Neural cell (in vitro differentiated cells): Measurements from ENCODE around the gene ZMYM3. TPM values are rescaled to one million over a fixed set of nuclear protein-coding genes. Genes with fewer than 3 reads are reported as not detected.

Source experiments
- H2AFZ ChIP-seq: fragments of 200-600, 300-800 bp; sonication (generic), shearing (Covaris generic); 2 replicates; pipeline ENCODE4 v1.6.0; 2014; ENCODE audit warnings: low read depth, mild to moderate bottlenecking, antibody characterized with exemption, low read length, moderate library complexity
- H3F3A ChIP-seq: fragments of 200-600 bp; shearing (Covaris generic); 2 replicates; pipeline ENCODE4 v1.6.1; 2016; ENCODE audit warnings: mild to moderate bottlenecking, moderate library complexity, mixed read lengths, antibody characterized with exemption, low read length; ENCODE audit not compliant: insufficient read depth, poor library complexity, severe bottlenecking
- H3K27ac ChIP-seq: fragments of 200-600, 300-800 bp; sonication (generic), shearing (Covaris generic); 2 replicates; pipeline ENCODE4 v1.5.1; 2014; ENCODE audit warnings: mild to moderate bottlenecking, low read length, moderate library complexity
- H3K27me3 ChIP-seq: fragments of 300-800, 200-600 bp; sonication (generic), shearing (Covaris generic); 2 replicates; pipeline ENCODE4 v1.6.0; 2014; ENCODE audit warnings: mild to moderate bottlenecking, low read depth, low read length, moderate library complexity; ENCODE audit not compliant: insufficient read depth
- H3K36me3 ChIP-seq: fragments of 300-800, 200-600 bp; sonication (generic), shearing (Covaris generic); 2 replicates; pipeline ENCODE4 v1.5.1; 2014; ENCODE audit warnings: mild to moderate bottlenecking, antibody characterized with exemption, low read length, moderate library complexity; ENCODE audit not compliant: insufficient read depth
- H3K4me2 ChIP-seq: fragments of 300-800, 200-600 bp; sonication (generic), shearing (Covaris generic); 2 replicates; pipeline ENCODE4 v1.6.0; 2014; ENCODE audit warnings: mild to moderate bottlenecking, low read length
- H3K4me3 ChIP-seq: fragments of 300-800, 200-600 bp; sonication (generic), shearing (Covaris generic); 2 replicates; pipeline ENCODE4 v1.5.1; 2014; ENCODE audit warnings: mild to moderate bottlenecking, low read length, moderate library complexity
- H3K79me2 ChIP-seq: fragments of 200-600 bp; shearing (Covaris generic); replicated peaks from 2 replicates; pipeline ENCODE4 v1.6.0; 2014; ENCODE audit warnings: mild to moderate bottlenecking, low read length, moderate library complexity; ENCODE audit not compliant: insufficient read depth
- H3K9ac ChIP-seq: fragments of 300-800, 200-600 bp; sonication (generic), shearing (Covaris generic); 2 replicates; pipeline ENCODE4 v1.6.1; 2016; ENCODE audit warnings: mild to moderate bottlenecking, low read length, mixed read lengths
- H3K9me2 ChIP-seq: fragments of 200-600 bp; shearing (Covaris generic); 2 replicates; pipeline ENCODE4 v1.6.1; 2016; ENCODE audit warnings: mild to moderate bottlenecking, low read length, mixed read lengths; ENCODE audit not compliant: insufficient read depth
- H3K9me3 ChIP-seq: fragments of 200-600, 300-800 bp; sonication (generic), shearing (Covaris generic); 2 replicates; pipeline ENCODE4 v1.6.1; 2016; ENCODE audit warnings: mild to moderate bottlenecking, mixed run types, low read length, moderate library complexity, mixed read lengths
- H4K20me1 ChIP-seq: fragments of 200-600 bp; shearing (Covaris generic); 2 replicates; pipeline ENCODE4 v1.6.1; 2016; ENCODE audit warnings: mild to moderate bottlenecking, mixed run types; ENCODE audit not compliant: insufficient read depth
- CTCF ChIP-seq: fragments of 450-650 bp; IDR thresholded peaks from 2 replicates; pipeline ENCODE4 v1.5.1; 2014; ENCODE audit warnings: antibody characterized with exemption, mild to moderate bottlenecking, moderate library complexity; ENCODE audit not compliant: poor library complexity, severe bottlenecking
- EP300 ChIP-seq: fragments of 450-650 bp; conservative IDR thresholded peaks from 2 replicates; pipeline ENCODE4 v1.6.1; 2014; ENCODE audit warnings: antibody characterized with exemption, mild to moderate bottlenecking, moderate library complexity; ENCODE audit not compliant: poor library complexity, severe bottlenecking
- EZH2 ChIP-seq: fragments of 200-600, 300-800 bp; shearing (Covaris generic), sonication (generic); IDR thresholded peaks from 2 replicates; pipeline ENCODE4 v1.6.1; 2014; ENCODE audit warnings: antibody characterized with exemption, low read length, borderline replicate concordance, mild to moderate bottlenecking; ENCODE audit not compliant: insufficient read depth, poor library complexity, severe bottlenecking
- MXI1 ChIP-seq: fragments of 450-650 bp; conservative IDR thresholded peaks from 2 replicates; pipeline ENCODE4 v1.6.1; 2014; ENCODE audit warnings: antibody characterized with exemption, mild to moderate bottlenecking; ENCODE audit not compliant: poor library complexity, severe bottlenecking
- POLR2AphosphoS5 ChIP-seq: IDR thresholded peaks from 2 replicates; pipeline ENCODE4 v1.6.1; 2012
- RAD21 ChIP-seq: fragments of 450-650 bp; conservative IDR thresholded peaks from 2 replicates; pipeline ENCODE4 v1.6.1; 2014; ENCODE audit warnings: antibody characterized with exemption, mild to moderate bottlenecking, moderate library complexity
- SMC3 ChIP-seq: fragments of 450-650 bp; conservative IDR thresholded peaks from 2 replicates; pipeline ENCODE4 v1.6.1; 2014; ENCODE audit warnings: antibody characterized with exemption, mild to moderate bottlenecking, moderate library complexity; ENCODE audit not compliant: poor library complexity
- TAF1 ChIP-seq: IDR thresholded peaks from 2 replicates; pipeline ENCODE4 v1.6.1; 2012; ENCODE audit warnings: low read depth
- polyA plus RNA-seq: library from polyadenylated mRNA; depleted of rRNA; stranded (reverse); fragments of >200 nt; gene quantifications from 2 replicates; pipeline ENCODE4 v1.2.3, GENCODE V29; 2014
- TF ChIP-seq, protein P1 (sequence below): IDR thresholded peaks from 2 replicates; pipeline ENCODE4 v1.6.1; 2012; ENCODE audit warnings: borderline replicate concordance

ZMYM3 gene
- polyA plus RNA-seq, 1 donor from 2014 or later: 32.8 TPM

DNA sequence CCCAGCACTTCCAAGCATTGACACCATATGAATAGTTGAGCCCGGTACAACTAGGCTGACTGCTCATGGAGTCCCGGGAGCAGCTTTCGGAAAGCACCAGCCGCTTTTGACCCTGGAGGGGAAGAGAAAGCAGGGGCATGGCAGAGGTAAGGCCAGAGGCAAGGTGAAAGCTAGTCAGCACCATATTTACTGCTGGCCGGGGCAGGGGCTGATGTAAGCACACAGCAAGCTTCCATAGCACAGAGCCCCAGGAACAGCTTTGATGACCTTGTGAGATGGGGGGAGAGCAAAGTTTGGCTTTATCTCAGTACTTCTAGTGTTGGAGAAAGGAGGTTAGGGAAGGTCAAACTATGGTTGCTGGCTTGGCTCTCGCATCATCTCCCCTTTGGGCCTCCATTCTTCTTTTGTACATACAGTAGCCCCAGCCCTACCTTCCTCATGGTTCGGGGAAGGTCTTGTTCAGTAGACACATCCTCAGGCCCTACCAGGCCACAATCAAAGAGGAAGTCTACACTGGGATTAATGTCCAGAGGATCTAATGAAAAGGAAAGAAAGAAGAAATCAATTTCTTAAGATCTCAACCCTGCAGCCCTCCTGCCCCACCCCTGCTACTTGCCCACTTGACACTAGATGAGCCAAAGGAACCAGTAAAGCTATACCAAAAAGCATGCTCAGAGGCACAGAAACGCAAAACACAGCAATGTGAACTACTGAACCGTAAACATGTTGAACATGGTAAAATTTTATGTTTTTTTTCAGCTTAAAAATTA lies 9.4 kb downstream of the ZMYM3 start:
- Histone ChIP-seq H3K36me3 (no peaks in the 10 kb centered on the region), H3K27me3 (no peaks in the 10 kb centered on the region)

GRCh38 chrX:71241301-71241700 lies 12.6 kb downstream of the ZMYM3 start:
- H3K36me3 ChIP-seq: no peaks in the 10 kb centered on the region
- H3K9ac ChIP-seq: no peak overlapping the region
- no peak overlapping the region for H3K4me3 ChIP-seq
- H3F3A ChIP-seq: no peaks in the 10 kb centered on the region
- H3K27me3 ChIP-seq: no peaks in the 10 kb centered on the region
- H3K79me2 ChIP-seq: no peaks in the 10 kb centered on the region
- H3K9me3 ChIP-seq: no peaks in the 10 kb centered on the region
- H3K27ac ChIP-seq: no peak overlapping the region
- no peak overlapping the region for H3K4me2 ChIP-seq
- no peak overlapping the region for H2AFZ ChIP-seq
- H3K9me2 ChIP-seq: no peaks in the 10 kb centered on the region
- H4K20me1 ChIP-seq: no peaks in the 10 kb centered on the region
- TF ChIP-seq RAD21 (no peak), EP300 (no peak), CTCF (no peak), SMC3 (no peak), EZH2 (no peak), POLR2AphosphoS5 (no peak)
- TF ChIP-seq, protein P1, sequence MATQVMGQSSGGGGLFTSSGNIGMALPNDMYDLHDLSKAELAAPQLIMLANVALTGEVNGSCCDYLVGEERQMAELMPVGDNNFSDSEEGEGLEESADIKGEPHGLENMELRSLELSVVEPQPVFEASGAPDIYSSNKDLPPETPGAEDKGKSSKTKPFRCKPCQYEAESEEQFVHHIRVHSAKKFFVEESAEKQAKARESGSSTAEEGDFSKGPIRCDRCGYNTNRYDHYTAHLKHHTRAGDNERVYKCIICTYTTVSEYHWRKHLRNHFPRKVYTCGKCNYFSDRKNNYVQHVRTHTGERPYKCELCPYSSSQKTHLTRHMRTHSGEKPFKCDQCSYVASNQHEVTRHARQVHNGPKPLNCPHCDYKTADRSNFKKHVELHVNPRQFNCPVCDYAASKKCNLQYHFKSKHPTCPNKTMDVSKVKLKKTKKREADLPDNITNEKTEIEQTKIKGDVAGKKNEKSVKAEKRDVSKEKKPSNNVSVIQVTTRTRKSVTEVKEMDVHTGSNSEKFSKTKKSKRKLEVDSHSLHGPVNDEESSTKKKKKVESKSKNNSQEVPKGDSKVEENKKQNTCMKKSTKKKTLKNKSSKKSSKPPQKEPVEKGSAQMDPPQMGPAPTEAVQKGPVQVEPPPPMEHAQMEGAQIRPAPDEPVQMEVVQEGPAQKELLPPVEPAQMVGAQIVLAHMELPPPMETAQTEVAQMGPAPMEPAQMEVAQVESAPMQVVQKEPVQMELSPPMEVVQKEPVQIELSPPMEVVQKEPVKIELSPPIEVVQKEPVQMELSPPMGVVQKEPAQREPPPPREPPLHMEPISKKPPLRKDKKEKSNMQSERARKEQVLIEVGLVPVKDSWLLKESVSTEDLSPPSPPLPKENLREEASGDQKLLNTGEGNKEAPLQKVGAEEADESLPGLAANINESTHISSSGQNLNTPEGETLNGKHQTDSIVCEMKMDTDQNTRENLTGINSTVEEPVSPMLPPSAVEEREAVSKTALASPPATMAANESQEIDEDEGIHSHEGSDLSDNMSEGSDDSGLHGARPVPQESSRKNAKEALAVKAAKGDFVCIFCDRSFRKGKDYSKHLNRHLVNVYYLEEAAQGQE: no peak

More for the DNA sequence above, 9.4 kb downstream of the ZMYM3 start:
- H2AFZ ChIP-seq: no peak overlapping the region
- no peak overlapping the region for H3K4me3 ChIP-seq
- H3F3A ChIP-seq: no peaks in the 10 kb centered on the region
- TF ChIP-seq TAF1: no peak
- TF ChIP-seq, protein P1: no peak
- no peak for TF ChIP-seq POLR2AphosphoS5
- TF ChIP-seq CTCF: no peak
- no peak for TF ChIP-seq RAD21
- TF ChIP-seq EP300: no peak
- no peak for TF ChIP-seq EZH2
- TF ChIP-seq SMC3: no peak
- TF ChIP-seq MXI1: no peak
- H3K9me3 ChIP-seq: no peaks in the 10 kb centered on the region
- H3K27ac ChIP-seq: no peak overlapping the region
- H3K4me2 ChIP-seq: no peak overlapping the region
- no peak overlapping the region for H3K9ac ChIP-seq
- H3K9me2 ChIP-seq: no peaks in the 10 kb centered on the region
- no peaks in the 10 kb centered on the region for H4K20me1 ChIP-seq
- H3K79me2 ChIP-seq: no peaks in the 10 kb centered on the region
